ENCODE measurements around the gene FCAMR. TPM values are rescaled to one million over a fixed set of nuclear protein-coding genes. Genes with fewer than 3 reads are reported as not detected.

FCAMR gene
- total RNA-seq, 2 donors from 2014 or later, result not detected

DNA sequence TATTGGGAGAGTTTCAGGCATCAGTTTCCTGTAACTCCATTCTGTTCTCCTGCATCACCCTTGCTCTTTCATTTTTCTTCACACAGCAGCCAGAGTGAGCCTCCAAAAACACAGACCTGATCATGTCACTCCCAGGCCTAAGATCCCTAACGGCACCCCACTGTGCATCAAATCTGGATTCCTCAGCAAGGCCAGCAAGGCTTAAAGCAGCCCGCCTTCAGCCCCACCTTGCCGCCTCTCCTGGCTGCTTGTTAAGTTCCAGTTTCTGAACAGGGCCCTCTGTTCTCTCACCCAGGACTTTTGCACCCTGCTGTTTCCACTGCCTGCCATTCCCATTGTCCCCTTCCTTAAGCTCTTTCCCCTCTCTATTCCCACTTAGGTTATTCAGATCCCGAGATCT, 33.0 kb upstream of the FCAMR start:
- DNase-seq (ENCODE audit: low spot score), result no peak
- Histone ChIP-seq H3K27ac (no peak overlapping the region), H3K9me3 (no peaks in the 10 kb centered on the region), H3K4me1 (no peaks in the 10 kb centered on the region), H3K36me3 (no peaks in the 10 kb centered on the region), H3K27me3 (no peaks in the 10 kb centered on the region), H3K4me3 (no peak overlapping the region)
- TF ChIP-seq, protein P1, sequence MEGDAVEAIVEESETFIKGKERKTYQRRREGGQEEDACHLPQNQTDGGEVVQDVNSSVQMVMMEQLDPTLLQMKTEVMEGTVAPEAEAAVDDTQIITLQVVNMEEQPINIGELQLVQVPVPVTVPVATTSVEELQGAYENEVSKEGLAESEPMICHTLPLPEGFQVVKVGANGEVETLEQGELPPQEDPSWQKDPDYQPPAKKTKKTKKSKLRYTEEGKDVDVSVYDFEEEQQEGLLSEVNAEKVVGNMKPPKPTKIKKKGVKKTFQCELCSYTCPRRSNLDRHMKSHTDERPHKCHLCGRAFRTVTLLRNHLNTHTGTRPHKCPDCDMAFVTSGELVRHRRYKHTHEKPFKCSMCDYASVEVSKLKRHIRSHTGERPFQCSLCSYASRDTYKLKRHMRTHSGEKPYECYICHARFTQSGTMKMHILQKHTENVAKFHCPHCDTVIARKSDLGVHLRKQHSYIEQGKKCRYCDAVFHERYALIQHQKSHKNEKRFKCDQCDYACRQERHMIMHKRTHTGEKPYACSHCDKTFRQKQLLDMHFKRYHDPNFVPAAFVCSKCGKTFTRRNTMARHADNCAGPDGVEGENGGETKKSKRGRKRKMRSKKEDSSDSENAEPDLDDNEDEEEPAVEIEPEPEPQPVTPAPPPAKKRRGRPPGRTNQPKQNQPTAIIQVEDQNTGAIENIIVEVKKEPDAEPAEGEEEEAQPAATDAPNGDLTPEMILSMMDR (IDR thresholded peaks at IDR 0.05), result no peak

DNA sequence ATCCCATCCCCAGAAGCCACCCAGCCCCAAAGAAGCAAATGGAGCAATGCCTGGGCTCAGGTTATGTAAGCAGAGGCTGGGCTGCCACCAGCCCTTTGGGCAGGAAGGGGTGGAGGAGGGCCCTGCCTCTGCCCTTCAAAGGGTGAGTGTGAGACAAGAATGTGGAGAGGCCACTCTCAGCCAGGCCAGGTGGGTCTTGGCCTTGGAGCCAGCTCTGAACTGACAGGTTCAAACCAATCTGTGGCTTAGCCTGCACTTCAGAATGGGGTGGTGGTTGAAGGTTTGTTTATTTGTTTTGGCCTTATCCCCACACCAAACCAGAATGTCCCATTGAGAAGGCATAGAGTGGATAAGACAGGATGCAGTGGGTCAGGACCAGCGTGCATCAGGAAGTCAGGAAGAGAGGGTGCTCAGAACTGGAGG, 32.5 kb upstream of the FCAMR start:
- Histone ChIP-seq H3K36me3 (no peaks in the 10 kb centered on the region), H3K9me3 (no peaks in the 10 kb centered on the region), H3K27ac (no peak overlapping the region), H3K27me3 (no peaks in the 10 kb centered on the region), H3K4me1 (no peaks in the 10 kb centered on the region), H3K4me3 (no peak overlapping the region)
- TF ChIP-seq, protein P1 (IDR thresholded peaks at IDR 0.05), result no peak
- DNase-seq (ENCODE audit: low spot score), result no peak

DNA sequence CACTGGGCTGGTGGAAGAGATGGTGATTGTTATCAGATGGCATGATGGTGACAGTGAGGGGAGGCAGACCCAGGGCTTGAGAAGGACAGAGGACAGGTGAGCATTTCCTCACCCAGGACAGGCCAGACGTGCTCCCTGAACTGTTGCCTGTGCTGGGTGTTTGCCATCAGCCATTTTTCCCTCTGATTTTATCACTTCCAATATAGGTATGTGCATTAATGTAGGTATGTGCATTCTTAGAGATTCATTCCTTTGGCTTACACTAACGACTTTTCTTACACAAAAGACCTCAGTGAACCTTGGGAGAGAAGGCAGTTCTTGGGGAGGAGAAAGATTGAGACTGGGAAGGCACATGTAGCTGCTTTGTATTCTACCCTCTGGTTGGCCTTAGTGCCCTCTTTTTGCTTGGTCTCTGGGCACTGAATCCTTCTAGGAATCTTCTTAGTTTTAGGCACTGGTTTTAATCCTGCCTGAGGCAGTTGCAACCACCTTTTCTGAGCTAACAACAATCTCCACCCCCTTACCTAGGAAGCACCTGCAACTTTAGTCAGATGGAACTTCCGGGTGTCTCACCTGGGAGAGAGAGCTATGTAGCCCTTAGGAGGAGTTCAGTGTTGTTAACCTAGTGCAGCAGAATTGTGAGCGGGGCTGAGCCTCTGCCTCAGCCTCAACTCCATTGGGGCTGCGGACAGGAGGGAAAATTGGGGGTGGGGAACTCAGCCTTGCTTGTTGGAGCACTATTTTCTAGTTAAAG, 31.4 kb upstream of the FCAMR start:
- Histone ChIP-seq H3K36me3 (no peaks in the 10 kb centered on the region), H3K9me3 (no peaks in the 10 kb centered on the region), H3K4me1 (no peaks in the 10 kb centered on the region), H3K27ac (no peak overlapping the region), H3K4me3 (no peak overlapping the region), H3K27me3 (no peaks in the 10 kb centered on the region)
- TF ChIP-seq, protein P1 (IDR thresholded peaks at IDR 0.05), result no peak
- DNase-seq (ENCODE audit: low spot score), result no peak

DNA sequence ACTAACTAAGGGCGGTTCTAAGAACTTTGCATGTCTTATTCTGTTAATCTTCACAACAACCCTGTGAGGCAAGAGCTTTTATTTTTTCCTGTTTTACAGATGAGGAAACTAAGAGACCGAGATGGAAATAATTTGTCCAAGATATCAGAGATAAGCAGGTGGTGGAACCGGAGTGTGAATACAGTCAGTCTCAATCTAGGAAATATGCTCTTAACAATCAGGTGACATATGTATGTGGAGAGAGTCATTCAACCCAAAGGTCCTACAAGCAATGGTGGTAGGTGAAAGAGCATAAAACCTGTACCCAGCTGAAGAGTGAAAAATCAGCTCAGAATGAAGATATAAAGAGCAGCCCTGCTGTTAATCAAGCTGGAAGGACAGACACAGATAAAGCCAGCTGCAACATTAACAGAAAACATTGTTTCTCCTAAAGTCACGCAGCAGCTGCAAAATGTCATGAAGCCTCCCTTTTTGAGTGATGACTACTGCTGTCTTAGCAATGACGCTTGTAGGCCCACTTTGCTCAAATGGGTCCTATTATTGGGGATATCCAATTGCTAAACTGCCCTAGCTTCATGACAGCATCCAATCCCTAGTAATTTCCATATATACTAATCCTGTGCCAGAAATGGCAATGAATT, 30.5 kb upstream of the FCAMR start:
- TF ChIP-seq, protein P1 (IDR thresholded peaks at IDR 0.05), result no peak
- H3K27me3 ChIP-seq, result no peaks in the 10 kb centered on the region

DNA sequence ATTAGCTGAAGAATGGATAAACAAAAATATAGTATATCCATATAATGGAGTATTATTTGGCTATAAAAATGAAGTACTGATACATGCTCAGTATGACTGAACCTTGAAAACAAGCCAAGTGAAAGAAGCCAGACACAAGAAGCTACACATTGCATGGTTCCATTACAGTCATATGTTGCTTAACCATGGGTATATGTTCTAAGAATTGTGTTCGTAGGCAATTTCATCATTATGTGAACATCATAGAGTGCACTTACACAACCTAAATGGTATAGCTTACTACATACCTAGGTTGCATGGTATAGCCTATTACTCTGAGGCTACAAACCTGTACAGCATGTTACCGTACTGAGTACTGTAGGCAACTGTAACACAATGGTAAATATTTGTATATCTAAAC, 28.6 kb upstream of the FCAMR start:
- Histone ChIP-seq H3K27ac (no peak overlapping the region), H3K4me3 (no peak overlapping the region), H3K36me3 (no peaks in the 10 kb centered on the region), H3K4me1 (no peaks in the 10 kb centered on the region), H3K27me3 (no peaks in the 10 kb centered on the region), H3K9me3 (no peaks in the 10 kb centered on the region)
- no peak for DNase-seq (ENCODE audit: low spot score)
- TF ChIP-seq, protein P1 (IDR thresholded peaks at IDR 0.05), result no peak

More for the DNA sequence above, 30.5 kb upstream of the FCAMR start:
- DNase-seq (ENCODE audit: low spot score), result no peak
- no peak overlapping the region for H3K27ac ChIP-seq
- no peaks in the 10 kb centered on the region for H3K36me3 ChIP-seq
- H3K4me3 ChIP-seq, result no peak overlapping the region
- H3K9me3 ChIP-seq, result no peaks in the 10 kb centered on the region
- no peaks in the 10 kb centered on the region for H3K4me1 ChIP-seq
